ENCODE data around the gene PPIE.

DNA sequence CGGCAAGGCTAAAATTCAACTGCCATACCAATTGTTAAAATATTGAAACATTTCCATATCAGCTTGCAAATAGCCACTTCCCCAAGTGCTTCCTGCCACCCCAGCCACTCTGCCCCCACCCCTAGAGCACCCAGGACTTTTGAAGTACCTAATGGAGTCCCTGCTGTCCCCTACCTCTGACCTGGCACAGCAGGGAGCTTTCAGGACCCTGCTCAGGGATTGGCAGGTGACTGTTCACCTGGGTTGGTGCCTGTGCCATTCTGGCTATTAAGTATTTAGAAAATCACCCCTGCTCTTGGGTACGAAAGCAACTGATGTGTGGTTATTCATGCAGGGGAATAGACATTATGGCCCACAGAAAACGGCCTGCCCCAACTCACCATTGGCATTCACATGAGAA lies 38.3 kb upstream of the PPIE start:
- TF ChIP-seq, protein P1, sequence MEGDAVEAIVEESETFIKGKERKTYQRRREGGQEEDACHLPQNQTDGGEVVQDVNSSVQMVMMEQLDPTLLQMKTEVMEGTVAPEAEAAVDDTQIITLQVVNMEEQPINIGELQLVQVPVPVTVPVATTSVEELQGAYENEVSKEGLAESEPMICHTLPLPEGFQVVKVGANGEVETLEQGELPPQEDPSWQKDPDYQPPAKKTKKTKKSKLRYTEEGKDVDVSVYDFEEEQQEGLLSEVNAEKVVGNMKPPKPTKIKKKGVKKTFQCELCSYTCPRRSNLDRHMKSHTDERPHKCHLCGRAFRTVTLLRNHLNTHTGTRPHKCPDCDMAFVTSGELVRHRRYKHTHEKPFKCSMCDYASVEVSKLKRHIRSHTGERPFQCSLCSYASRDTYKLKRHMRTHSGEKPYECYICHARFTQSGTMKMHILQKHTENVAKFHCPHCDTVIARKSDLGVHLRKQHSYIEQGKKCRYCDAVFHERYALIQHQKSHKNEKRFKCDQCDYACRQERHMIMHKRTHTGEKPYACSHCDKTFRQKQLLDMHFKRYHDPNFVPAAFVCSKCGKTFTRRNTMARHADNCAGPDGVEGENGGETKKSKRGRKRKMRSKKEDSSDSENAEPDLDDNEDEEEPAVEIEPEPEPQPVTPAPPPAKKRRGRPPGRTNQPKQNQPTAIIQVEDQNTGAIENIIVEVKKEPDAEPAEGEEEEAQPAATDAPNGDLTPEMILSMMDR (IDR thresholded peaks at IDR 0.05; ENCODE audit: low read depth, low read length): no peak
- TF ChIP-seq POLR2A (IDR thresholded peaks at IDR 0.05; ENCODE audit: extremely low read depth, insufficient read length): no peak
- TF ChIP-seq, protein P2, sequence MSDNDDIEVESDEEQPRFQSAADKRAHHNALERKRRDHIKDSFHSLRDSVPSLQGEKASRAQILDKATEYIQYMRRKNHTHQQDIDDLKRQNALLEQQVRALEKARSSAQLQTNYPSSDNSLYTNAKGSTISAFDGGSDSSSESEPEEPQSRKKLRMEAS (IDR thresholded peaks at IDR 0.05; ENCODE audit: low read depth, low read length): no peak

Data from NB4 (cell line).